Activated CD4-positive, CD25-positive, alpha-beta regulatory T cell treated with anti-CD3 and anti-CD28 coated beads, Interleukin-2, amount 50 U/mL, for 24 hours (primary cell): ENCODE data around the gene CKB.
A peak's percentile ranks its signal among the peaks of the same experiment; 100 is the strongest.

Experiments used
- ATAC-seq, 2 donors: fragments of 150-1000 bp; cut with Tn5 transposase; one replicate each; pipeline ENCODE4 v1.10.0; 2021; ENCODE audit warnings: mild to moderate bottlenecking in 1 of 2, moderate library complexity in 1 of 2

Gene CKB

DNA sequence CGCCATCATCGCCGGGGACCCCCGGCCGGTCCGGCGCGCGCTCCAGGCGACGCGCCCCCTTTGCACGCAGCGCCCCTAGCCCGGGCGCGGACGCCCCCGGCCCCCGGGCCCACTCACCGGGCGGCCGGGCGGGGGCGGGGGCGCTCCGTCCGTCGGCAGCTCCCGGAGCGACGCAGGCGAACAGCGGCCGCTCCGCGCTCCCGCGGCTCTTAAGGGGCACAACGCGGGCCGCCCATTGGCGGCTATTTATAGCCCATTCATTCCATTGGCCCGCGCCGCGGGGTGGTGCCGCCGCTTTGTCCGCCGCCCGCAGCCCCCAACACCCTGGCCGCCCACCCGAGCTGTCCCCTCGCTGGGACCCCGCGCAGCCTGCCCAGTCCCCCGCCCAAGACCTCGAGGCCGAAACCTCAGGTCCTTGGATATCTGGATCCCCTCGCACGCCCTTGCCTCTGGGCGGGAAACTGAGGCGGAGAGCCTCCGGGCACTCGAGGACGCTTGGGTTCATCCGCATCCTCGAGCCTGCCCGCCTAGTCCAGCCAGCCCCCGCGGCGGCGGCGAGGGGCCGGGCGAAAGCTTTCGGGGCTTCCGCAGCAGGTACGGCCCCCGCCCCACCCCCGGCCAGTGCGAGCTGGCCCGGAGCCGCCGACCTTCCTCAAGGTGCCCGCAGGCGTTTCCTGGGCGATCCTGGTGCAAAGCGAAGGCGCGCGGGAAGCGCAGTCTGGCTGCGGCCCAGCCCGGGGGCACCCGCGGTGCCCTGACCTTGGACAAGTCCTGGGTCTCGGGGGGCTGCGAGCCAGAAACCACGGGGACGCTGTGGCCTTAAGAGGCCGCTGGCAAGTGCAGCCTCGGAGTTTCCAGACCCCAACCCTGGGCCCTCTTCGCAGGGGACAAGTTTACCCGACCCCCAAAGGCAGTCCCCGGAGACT, at the start of gene CKB:
TSS of gene CKB (minus strand) at position 182 of the 926 bp plus-strand sequence. CDS start 337 bp downstream, outside the sequence.
- ATAC-seq = no peak

- ATAC-seq = no peak
Measured at GRCh38 chr14:103569408-103569807, 46.8 kb upstream of the CKB start.

- no peak for ATAC-seq
Measured at GRCh38 chr14:103568952-103569351, 46.3 kb upstream of the CKB start.

GRCh38 chr14:103563844-103564505, 41.3 kb upstream of the CKB start:
- ATAC-seq = no peak

DNA sequence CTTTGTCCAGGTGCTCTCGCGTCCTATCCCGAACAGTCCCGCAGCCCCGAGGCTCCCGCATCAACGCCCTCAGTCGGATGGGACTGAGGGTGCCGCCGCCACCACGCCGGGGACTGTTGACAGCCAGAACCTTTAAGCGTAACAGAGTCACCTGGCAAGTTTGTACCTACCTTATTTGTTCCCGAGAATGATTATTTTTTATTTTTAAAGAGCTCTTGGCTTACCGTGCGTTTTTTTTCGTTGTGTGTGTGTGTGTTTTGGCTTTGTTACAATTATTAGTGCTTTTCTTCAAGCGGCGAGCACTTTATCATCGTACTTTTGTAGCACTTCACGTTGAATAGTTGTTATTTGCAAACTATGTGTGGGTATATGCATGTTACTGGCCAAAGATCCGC, 40.6 kb upstream of the CKB start:
- no peak for ATAC-seq

GRCh38 chr14:103562429-103563225, 40.0 kb upstream of the CKB start, which contains the start of the genes BAG5 and COA8:
TSS of gene BAG5 (minus strand) at chr14:103562657. CDS start at chr14:103561164, 1,493 bp downstream.
TSS of gene COA8 (plus strand) at chr14:103562960. CDS start at chr14:103563002, 42 bp downstream.
- peak; percentile 80 for ATAC-seq

- no peak for ATAC-seq
Measured at GRCh38 chr14:103562179-103562428, 39.5 kb upstream of the CKB start.

- ATAC-seq = peak; percentile 42 to 51
Measured at GRCh38 chr14:103561381-103562178, 39.0 kb upstream of the CKB start.

DNA sequence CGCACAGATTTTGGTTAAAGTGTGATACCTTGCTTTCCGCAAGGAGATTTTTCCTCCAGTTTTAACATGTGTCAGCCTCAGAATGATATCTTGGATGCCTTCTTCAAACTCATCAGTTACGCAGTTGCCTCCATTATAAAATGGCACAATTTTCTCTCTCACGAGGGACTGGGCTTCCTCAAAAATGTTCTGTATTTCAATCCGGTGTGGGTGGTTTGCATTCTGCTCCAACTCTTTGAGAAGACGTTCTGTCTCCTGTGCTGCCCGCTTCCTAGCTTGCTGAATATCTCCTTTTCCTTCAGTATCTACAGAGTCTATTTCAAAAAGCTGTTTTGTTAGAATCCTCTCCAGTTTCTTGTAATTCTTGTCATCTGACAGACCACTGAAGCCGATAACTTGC, 38.1 kb upstream of the CKB start:
- no peak for ATAC-seq

GRCh38 chr14:103559766-103560165, 37.1 kb upstream of the CKB start:
- ATAC-seq = no peak

GRCh38 chr14:103558071-103558882, 35.6 kb upstream of the CKB start:
- no peak for ATAC-seq

DNA sequence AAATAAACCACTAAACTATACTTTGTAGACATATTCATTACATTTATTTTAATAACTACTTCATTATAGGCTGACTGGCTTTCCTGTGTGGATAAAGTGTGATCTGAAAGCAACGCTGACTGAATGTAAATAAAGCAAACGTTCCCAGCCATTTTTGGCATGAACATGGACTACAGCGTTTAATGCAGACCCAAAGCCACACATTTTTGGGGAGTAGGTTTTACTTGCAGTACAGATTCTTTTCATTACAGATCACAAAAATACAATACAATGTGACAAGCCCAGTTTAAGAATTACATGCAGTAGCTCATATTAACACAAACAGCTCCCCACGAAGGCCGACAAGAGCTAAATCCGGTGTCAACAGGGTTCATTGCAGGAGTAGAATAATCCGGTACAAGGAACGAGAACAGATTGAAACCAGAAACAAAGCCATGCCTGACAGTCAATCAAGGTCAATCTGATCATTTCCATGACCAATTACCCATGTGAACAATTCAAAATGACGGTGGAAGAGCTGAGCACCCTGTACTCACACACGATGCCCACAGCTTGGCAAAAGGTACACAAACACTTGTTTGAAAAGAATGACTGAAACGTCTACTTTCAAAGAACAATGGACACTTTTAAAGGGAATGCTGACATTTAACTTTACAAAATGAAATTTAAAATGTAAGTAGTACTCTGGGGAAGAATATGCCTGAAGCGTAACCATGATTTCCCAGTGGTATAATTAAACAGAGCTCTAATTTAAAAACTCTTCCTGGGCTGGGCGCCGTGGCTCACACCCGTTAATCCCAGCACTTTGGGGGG, 34.5 kb upstream of the CKB start:
- no peak for ATAC-seq

DNA sequence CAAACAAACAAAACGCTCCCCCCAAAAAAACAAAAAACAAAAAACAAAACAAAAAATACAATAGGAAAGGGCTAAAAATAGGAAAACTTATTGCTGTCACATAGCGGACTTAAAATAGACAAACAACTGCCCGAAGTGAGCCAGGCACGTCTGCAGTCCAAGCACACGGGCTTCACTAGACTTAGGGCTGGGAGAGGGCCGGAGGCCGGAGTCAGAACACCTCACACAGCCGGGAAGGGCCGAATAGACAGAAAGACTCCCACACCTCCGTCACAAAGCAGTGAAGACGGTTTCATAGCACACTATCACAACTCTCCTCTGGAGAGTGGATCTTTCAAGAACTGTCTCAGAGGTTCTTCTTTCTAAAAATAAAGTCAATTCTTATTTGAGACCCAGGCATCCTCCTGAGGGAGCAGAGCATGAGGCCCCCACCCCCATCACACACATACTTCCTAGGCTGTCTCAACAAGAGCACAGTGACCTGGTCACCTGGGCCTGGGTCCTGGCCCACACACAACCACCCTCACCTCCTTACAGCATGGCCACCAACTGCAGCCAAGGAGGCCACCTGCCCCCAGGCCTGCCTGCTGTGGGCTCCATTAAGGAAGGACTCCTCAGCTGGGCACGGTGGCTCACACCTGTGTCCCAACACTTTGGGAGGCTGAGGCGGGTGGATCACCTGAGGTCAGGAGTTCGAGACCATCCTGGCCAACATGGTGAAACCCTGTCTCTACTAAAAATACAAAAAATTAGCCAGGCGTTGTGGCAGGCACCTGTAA, 33.1 kb upstream of the CKB start:
- ATAC-seq = no peak

GRCh38 chr14:103552846-103553210, 30.2 kb upstream of the CKB start:
- ATAC-seq = no peak

DNA sequence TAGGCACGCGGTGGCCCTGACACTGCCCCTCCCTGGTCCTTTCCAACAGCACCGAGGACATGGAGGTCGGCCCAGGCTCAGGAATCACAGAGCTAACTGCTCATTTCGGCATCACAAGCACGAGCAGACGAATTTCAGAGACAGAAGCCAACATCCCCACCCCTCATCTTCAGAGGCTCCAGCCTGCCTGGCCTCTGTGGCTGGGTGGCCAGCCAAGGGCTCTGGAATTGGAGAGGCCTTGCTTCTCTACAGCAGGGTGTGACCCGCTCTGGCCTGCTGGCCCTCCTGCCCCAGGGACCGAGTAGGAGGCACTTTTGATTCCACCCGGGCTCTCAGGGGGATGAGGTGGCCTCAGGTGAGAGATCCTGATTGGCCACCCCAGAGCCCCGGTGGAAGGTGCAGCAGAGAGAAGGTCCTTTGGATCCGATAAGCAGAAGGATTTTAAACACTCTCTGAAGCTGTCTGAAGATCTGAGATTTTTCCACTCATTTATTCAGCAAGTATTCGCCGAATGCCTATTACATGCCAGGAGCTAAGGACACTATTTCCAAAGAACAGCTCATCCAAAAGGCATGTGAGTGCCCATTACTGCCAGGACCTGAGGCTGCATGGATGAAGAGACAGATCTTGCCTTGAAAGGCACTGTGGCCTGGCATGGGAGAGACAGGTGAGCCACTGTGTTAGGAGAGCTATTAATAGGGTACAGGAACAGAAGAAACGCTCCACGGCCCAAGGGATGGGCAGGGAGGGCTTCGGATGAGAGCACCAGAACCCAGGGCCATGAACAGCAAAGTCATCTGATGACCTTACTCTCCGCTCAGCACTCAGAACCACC, 29.6 kb upstream of the CKB start:
- ATAC-seq = no peak

- no peak for ATAC-seq
Measured at GRCh38 chr14:103551338-103551762, 28.7 kb upstream of the CKB start.

DNA sequence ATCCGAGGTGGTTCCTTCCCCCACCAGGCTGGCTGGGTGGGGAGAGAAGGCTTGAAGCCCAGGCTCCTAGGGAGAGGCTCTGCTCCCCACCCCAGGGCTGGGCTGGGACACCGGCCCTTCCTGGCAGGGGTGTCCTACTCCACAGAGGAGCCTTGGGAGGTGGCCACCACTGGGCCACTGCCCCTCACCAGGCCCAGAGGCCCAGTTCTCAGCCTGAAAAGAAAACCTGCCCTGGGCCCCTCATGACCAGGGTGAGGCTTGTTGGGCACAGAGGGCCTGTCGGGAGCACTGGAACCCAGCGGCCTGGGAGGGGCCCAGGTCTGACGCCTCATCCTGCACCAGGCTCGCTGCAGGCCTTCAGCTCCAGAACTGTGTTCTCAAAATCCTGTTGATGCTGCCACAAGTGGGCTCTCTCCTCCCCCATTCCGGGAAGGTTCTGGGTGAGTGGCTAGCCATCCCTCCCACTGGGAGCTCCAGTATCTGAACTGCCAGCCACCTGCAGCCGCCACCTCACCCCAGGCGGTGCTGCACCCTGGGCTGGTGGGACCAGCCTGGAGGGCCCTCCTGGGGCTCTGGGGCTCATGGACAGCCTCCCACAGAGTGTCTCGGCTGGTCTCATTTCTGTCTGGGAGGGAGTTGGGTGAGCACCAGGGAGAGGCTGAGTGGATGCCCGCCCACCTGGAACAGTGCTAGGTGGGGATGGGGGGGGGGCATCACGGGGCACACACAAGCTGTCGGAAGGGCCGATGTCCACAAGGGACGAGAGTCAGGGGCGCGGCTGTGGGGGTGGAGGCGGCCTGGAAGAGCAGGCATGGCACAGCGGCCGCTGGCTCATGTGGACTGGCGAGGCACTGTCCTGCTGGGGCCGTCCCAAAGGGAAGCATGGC, 28.1 kb upstream of the CKB start:
- ATAC-seq = no peak
